Measurements from ENCODE around the gene FMN1.

GRCh38 chr15:32972686-32973085 is 221.8 kb downstream of the FMN1 start:
- TF ChIP-seq GATA2 (IDR thresholded peaks at IDR 0.05; ENCODE audit: low read depth, low read length) (no peak), GATA3 (IDR thresholded peaks at IDR 0.05; ENCODE audit: low read depth, low read length) (no peak)

All from SH-SY5Y (cell line).